Uterus (tissue), 4 donors: ENCODE data around the gene EPC1. TPM values are rescaled to one million over a fixed set of nuclear protein-coding genes. Genes with fewer than 3 reads are reported as not detected.

ENCODE experiments used
- DNase-seq, 2 donors: peaks; one replicate each; pipeline ENCODE4 v3.0.0-alpha.2; 2019 to 2020
- H3K27ac ChIP-seq, 2 donors: fragments of 200-600 bp; sonication (generic); 1 replicate in 1 of 2; 2 replicates in 1 of 2; pipeline ENCODE4 v1.5.1; 2016 to 2018
- H3K27me3 ChIP-seq, 2 donors: fragments of 200-600 bp; sonication (generic); one replicate each; pipeline ENCODE4 v1.5.1; 2018 to 2019; ENCODE audit warnings: control low read depth in 1 of 2
- H3K36me3 ChIP-seq, 2 donors: fragments of 200-600 bp; sonication (generic); one replicate each; pipeline ENCODE4 v1.5.1; 2019; ENCODE audit warnings: control low read depth in 1 of 2
- H3K4me1 ChIP-seq, 2 donors: fragments of 200-600 bp; sonication (generic); one replicate each; pipeline ENCODE4 v1.5.1; 2018 to 2019; ENCODE audit warnings: control low read depth in 1 of 2
- H3K4me3 ChIP-seq, 2 donors: fragments of 200-600 bp; sonication (generic); 1 replicate in 1 of 2; 2 replicates in 1 of 2; pipeline ENCODE4 v1.5.1; 2018 to 2019; ENCODE audit warnings: mild to moderate bottlenecking in 1 of 2
- H3K9me3 ChIP-seq, 2 donors: fragments of 200-600 bp; sonication (generic); one replicate each; pipeline ENCODE4 v1.5.1; 2019; ENCODE audit warnings: control low read depth in 1 of 2
- CTCF ChIP-seq, 4 experiments: fragments of 200-600 bp in 2 of 4; fragments of 450-650 bp in 2 of 4; sonication (generic) in 2 of 4; IDR thresholded peaks; one replicate each; pipeline ENCODE4 v1.5.1; 2016 to 2019; ENCODE audit warnings: antibody characterized with exemption in 4 of 4, mild to moderate bottlenecking in 2 of 4, moderate library complexity in 1 of 4
- POLR2A ChIP-seq, 2 donors: fragments of 450-650 bp; IDR thresholded peaks; one replicate each; pipeline ENCODE4 v1.6.1; 2016; ENCODE audit warnings: antibody characterized with exemption in 2 of 2, mild to moderate bottlenecking in 1 of 2, moderate library complexity in 1 of 2
- intact Hi-C: fragments of 100-400 bp; cut with DNase I; formaldehyde crosslinking; loops from one replicate; pipeline ENCODE4 v1.15.1; 2023; ENCODE audit warnings: low total_unique reads
- total RNA-seq, 4 donors: library from RNA; depleted of rRNA in 3 of 4; stranded (reverse); fragments of >200 nt in 3 of 4; gene quantifications; one replicate each; pipeline versions ENCODE4 v1.1.0 to v1.2.4, GENCODE V29; 2014 to 2023
- donor health status: DM: yes; HTN: yes; CAD: no.

The EPC1 gene
- total RNA-seq, 4 donors from 2014 or later, result 34.7 to 109 (median 48.8) TPM

GRCh38 chr10:32328499-32328898 is 18.5 kb downstream of the EPC1 start:
- Histone ChIP-seq H3K9me3 (no peaks in the 10 kb centered on the region), H3K4me1 (peaks cover 7 to 16% of the 10 kb centered on the region in 2 donors), H3K27ac (no peak overlapping the region), H3K4me3 (no peak overlapping the region), H3K27me3 (no peaks in the 10 kb centered on the region), H3K36me3 (no peaks in the 10 kb centered on the region)
- DNase-seq, result no peak
- intact Hi-C loops, result no loop called here
- no peak for TF ChIP-seq CTCF (IDR thresholded peaks at IDR 0.05)
- TF ChIP-seq POLR2A (IDR thresholded peaks at IDR 0.05), result no peak

- Histone ChIP-seq H3K9me3 (no peaks in the 10 kb centered on the region), H3K27ac (no peak overlapping the region), H3K4me1 (peaks cover 4 to 6% of the 10 kb centered on the region in 2 donors), H3K4me3 (no peak overlapping the region), H3K27me3 (no peaks in the 10 kb centered on the region), H3K36me3 (no peaks in the 10 kb centered on the region)
- intact Hi-C loops, result no loop called here
- TF ChIP-seq POLR2A (IDR thresholded peaks at IDR 0.05) (no peak), CTCF (IDR thresholded peaks at IDR 0.05) (no peak)
- DNase-seq, result no peak
Measured at GRCh38 chr10:32327364-32327691, 19.6 kb downstream of the EPC1 start.

- no peaks in the 10 kb centered on the region for H3K27me3 ChIP-seq
- DNase-seq, result no peak
- TF ChIP-seq CTCF (IDR thresholded peaks at IDR 0.05), result no peak
- no peak for TF ChIP-seq POLR2A (IDR thresholded peaks at IDR 0.05)
- no peaks in the 10 kb centered on the region for H3K9me3 ChIP-seq
- peaks cover 1 to 3% of the 10 kb centered on the region in 2 donors for H3K4me1 ChIP-seq
- H3K4me3 ChIP-seq, result no peak overlapping the region
- H3K27ac ChIP-seq, result no peak overlapping the region
- intact Hi-C loops, result no loop called here
- no peaks in the 10 kb centered on the region for H3K36me3 ChIP-seq
Measured at GRCh38 chr10:32326680-32327363, 20.1 kb downstream of the EPC1 start.

- Histone ChIP-seq H3K27me3 (no peaks in the 10 kb centered on the region), H3K27ac (no peak overlapping the region), H3K9me3 (no peaks in the 10 kb centered on the region), H3K4me1 (peaks cover 0 to 3% of the 10 kb centered on the region in 2 donors), H3K36me3 (no peaks in the 10 kb centered on the region), H3K4me3 (no peak overlapping the region)
- DNase-seq, result no peak
- intact Hi-C loops, result no loop called here
- TF ChIP-seq CTCF (IDR thresholded peaks at IDR 0.05), result no peak
- no peak for TF ChIP-seq POLR2A (IDR thresholded peaks at IDR 0.05)
Measured at GRCh38 chr10:32326119-32326518, 20.8 kb downstream of the EPC1 start.

GRCh38 chr10:32323051-32323450 is 23.9 kb downstream of the EPC1 start:
- no peaks in the 10 kb centered on the region for H3K9me3 ChIP-seq
- DNase-seq, result no peak
- H3K27ac ChIP-seq, result no peak overlapping the region
- no peaks in the 10 kb centered on the region for H3K36me3 ChIP-seq
- TF ChIP-seq POLR2A (IDR thresholded peaks at IDR 0.05), result no peak
- intact Hi-C loops, result no loop called here
- H3K4me1 ChIP-seq, result peaks cover 4% of the 10 kb centered on the region in 2 donors
- no peak overlapping the region for H3K4me3 ChIP-seq
- H3K27me3 ChIP-seq, result no peaks in the 10 kb centered on the region
